Measurements from ENCODE around the gene CBY2. TPM values are rescaled to one million over a fixed set of nuclear protein-coding genes. Genes with fewer than 3 reads are reported as not detected.
"Not testable (repeated sequence)": the region's sequence is repeated elsewhere in the genome, so short reads cannot be mapped to it uniquely, and the experiment has no call there.

The CBY2 gene
- total and polyA plus RNA-seq, 12 donors, result not detected

GRCh38 chr13:45751885-45752284, 49.8 kb downstream of the CBY2 start:
- intact Hi-C loops (cut with DNase I), result no loop called here
- DNase-seq (no peak), ATAC-seq (no peak)
- H3K4me3 ChIP-seq, result no peak overlapping the region
- H3K4me1 ChIP-seq, result peaks cover 0 to 8% (median 0%) of the 10 kb centered on the region in 9 donors
- H3K27ac ChIP-seq, result no peak overlapping the region
- H3K36me3 ChIP-seq, result no peaks in the 10 kb centered on the region
- TF ChIP-seq CTCF (IDR thresholded peaks at IDR 0.05), result no peak
- peaks cover 0 to 9% (median 0%) of the 10 kb centered on the region in 11 donors for H3K9me3 ChIP-seq
- H3K27me3 ChIP-seq, result peaks cover 0 to 4% (median 0%) of the 10 kb centered on the region in 7 donors

- no peaks in the 10 kb centered on the region for H3K36me3 ChIP-seq
- no peak overlapping the region for H3K4me3 ChIP-seq
- WGBS, 2 donors, result 67 to 84% methylated on average over 1 of the region's 1 CpG
- DNase-seq, result no peak
- no peak overlapping the region for H3K27ac ChIP-seq
- peaks cover 0 to 8% (median 0%) of the 10 kb centered on the region in 9 donors for H3K4me1 ChIP-seq
- peaks cover 0 to 4% (median 0%) of the 10 kb centered on the region in 7 donors for H3K27me3 ChIP-seq
- intact Hi-C loops (cut with DNase I), result no loop called here
- TF ChIP-seq CTCF (IDR thresholded peaks at IDR 0.05), result no peak
- peaks cover 0 to 15% (median 3%) of the 10 kb centered on the region in 11 donors for H3K9me3 ChIP-seq
- ATAC-seq, result no peak
Measured at GRCh38 chr13:45752510-45752909, 50.4 kb downstream of the CBY2 start.

- H3K27me3 ChIP-seq; DNase-seq; ATAC-seq; H3K4me3 ChIP-seq; H3K27ac ChIP-seq; H3K36me3 ChIP-seq; intact Hi-C loops (cut with DNase I); H3K4me1 ChIP-seq: not testable (repeated sequence)
- WGBS, 2 donors, result 85 to 91% methylated on average over 1 of the region's 1 CpG
- H3K9me3 ChIP-seq, result peaks cover 0 to 28% (median 11%) of the 10 kb centered on the region in 11 donors
Measured at GRCh38 chr13:45756498-45756897, 54.4 kb downstream of the CBY2 start.

GRCh38 chr13:45757589-45757988, 55.5 kb downstream of the CBY2 start:
- 71 to 73% methylated on average over 3 of the region's 3 CpGs for WGBS, 2 donors
- H3K27ac ChIP-seq; ATAC-seq; H3K4me1 ChIP-seq; intact Hi-C loops (cut with DNase I); H3K27me3 ChIP-seq; H3K36me3 ChIP-seq; DNase-seq; H3K4me3 ChIP-seq: not testable (repeated sequence)
- H3K9me3 ChIP-seq, result peaks cover 0 to 28% (median 11%) of the 10 kb centered on the region in 11 donors

- H3K36me3 ChIP-seq, result no peaks in the 10 kb centered on the region
- TF ChIP-seq CTCF (IDR thresholded peaks at IDR 0.05), result no peak
- intact Hi-C loops (cut with DNase I), result no loop called here
- H3K9me3 ChIP-seq, result peaks cover 0 to 3% (median 0%) of the 10 kb centered on the region in 11 donors
- H3K4me1 ChIP-seq, result peaks cover 0 to 2% (median 0%) of the 10 kb centered on the region in 9 donors
- ATAC-seq, result no peak
- WGBS, 2 donors, result 79 to 92% methylated on average over 4 of the region's 4 CpGs
- DNase-seq, result no peak
- no peak overlapping the region for H3K27ac ChIP-seq
- H3K4me3 ChIP-seq, result no peak overlapping the region
- no peaks in the 10 kb centered on the region for H3K27me3 ChIP-seq
Measured at GRCh38 chr13:45763419-45763818, 61.3 kb downstream of the CBY2 start.

Other genes with a start within 250 kb of the CBY2 start
- gene COG3, start 237.4 kb upstream of the CBY2 start, total RNA-seq, result 10 to 100 TPM; 12.3 to 18.0 (median 15.8) TPM
- 10 to 100 TPM in 1 of 2 donors, 1 to 10 TPM in 1; 9.9 to 14.6 TPM for gene COG3, start 237.4 kb upstream of the CBY2 start, polyA plus RNA-seq
- not detected for gene ERICH6B, start 86.6 kb upstream of the CBY2 start, total RNA-seq
- gene ERICH6B, start 86.6 kb upstream of the CBY2 start, polyA plus RNA-seq, result not detected
- gene SIAH3, start 149.4 kb downstream of the CBY2 start, total RNA-seq, result under 1 TPM in 3 of 10 donors, not detected in 7; 0.05 to 0.10 (median 0.08) TPM
- gene SIAH3, start 149.4 kb downstream of the CBY2 start, polyA plus RNA-seq, result under 1 TPM in 1 of 2 donors, not detected in 1; under 0.01 TPM